H1 (cell line): Measurements from ENCODE around the gene NFAM1. TPM values are rescaled to one million over a fixed set of nuclear protein-coding genes. Genes with fewer than 3 reads are reported as not detected.

ENCODE experiments used
- CBX8 ChIP-seq: fragments of 300-800, 300-1000 bp; sonication (generic); IDR thresholded peaks from 2 replicates; pipeline ENCODE4 v1.7.1; 2016; ENCODE audit warnings: low read depth, low read length, borderline replicate concordance
- CEBPB ChIP-seq: IDR thresholded peaks from 2 replicates; pipeline ENCODE4 v1.6.1; 2012; ENCODE audit warnings: low read depth, low read length
- CHD1 ChIP-seq: IDR thresholded peaks from 2 replicates; pipeline ENCODE4 v1.6.1; 2012; ENCODE audit warnings: low read depth, low read length, improper control_type of control experiment
- CREB1 ChIP-seq: IDR thresholded peaks from 2 replicates; pipeline ENCODE4 v1.6.1; 2012; ENCODE audit warnings: inconsistent platforms
- CTCF ChIP-seq, 3 experiments: IDR thresholded peaks; 1 replicate in 2 of 3; 2 replicates in 1 of 3; pipeline versions ENCODE4 v1.5.1 to v1.6.1; 2011; ENCODE audit warnings: low read length in 3 of 3, mild to moderate bottlenecking in 3 of 3, inconsistent platforms in 2 of 3, low read depth in 1 of 3, moderate library complexity in 1 of 3; ENCODE audit not compliant: insufficient read depth in 1 of 3; ENCODE audit errors: control extremely low read depth in 1 of 3
- NRF1 ChIP-seq: IDR thresholded peaks from 2 replicates; pipeline ENCODE4 v1.6.1; 2011; ENCODE audit warnings: mild to moderate bottlenecking, low read depth, low read length, improper control_type of control experiment
- TAF1 ChIP-seq: IDR thresholded peaks from 2 replicates; pipeline ENCODE4 v1.6.1; 2011; ENCODE audit warnings: mild to moderate bottlenecking, low read depth, low read length
- polyA plus RNA-seq, 7 experiments: library from polyadenylated mRNA; depleted of rRNA in 3 of 7; stranded (reverse) in 5 of 7; unstranded in 2 of 7; fragments of >200 nt in 5 of 7; fragments of 200-250 nt in 2 of 7; gene quantifications; 1 replicate in 5 of 7; 2 replicates in 1 of 7; 4 replicates in 1 of 7; pipeline versions ENCODE4 v1.2.1 to v1.2.3, GENCODE V29; 2011 to 2013; ENCODE audit warnings: missing spikeins in 2 of 7, mixed read lengths in 2 of 7
- total RNA-seq: library from RNA; stranded (reverse); fragmentation: NEBNext Ultra II Directional; extraction: Animal tissue kit (Norgen Biotek cat#: 25700); gene quantifications from 2 replicates; pipeline ENCODE4 v1.2.1, GENCODE V29; 2021

The NFAM1 gene
- total and polyA plus RNA-seq, 2 of the 8 experiments (the other 6 are each of a cell fraction or from before 2014, with no cell fraction given): 0.62 to 0.73 TPM

GRCh38 chr22:42419243-42419881 lies 12.8 kb downstream of the NFAM1 start (continued):
- TF ChIP-seq CEBPB (no peak), NRF1 (no peak), CREB1 (no peak), CBX8 (no peak), TAF1 (no peak), CHD1 (no peak), CTCF (IDR thresholded peaks at IDR 0.05; ENCODE audit: control extremely low read depth in 1 of 3, insufficient read depth in 1 of 3, low read depth in 1 of 3, low read length in 3 of 3) (no peak)
- TF ChIP-seq, all 59 proteins: peak for 0
